A673 (cell line): Measurements from ENCODE around the gene PIK3C2B.

ENCODE experiments used
- CTCF ChIP-seq: fragments of 300-800, 200-600 bp; sonication (generic); conservative IDR thresholded peaks from 2 replicates; pipeline ENCODE4 v1.5.1; 2017; ENCODE audit warnings: low read depth, mild to moderate bottlenecking, antibody characterized with exemption, low read length, moderate library complexity, mixed read lengths
- EZH2 ChIP-seq: fragments of 200-600 bp; sonication (generic); IDR thresholded peaks from 2 replicates; pipeline ENCODE4 v1.6.1; 2017; ENCODE audit warnings: borderline replicate concordance, low read depth, mild to moderate bottlenecking, mixed read lengths, antibody characterized with exemption, low read length; ENCODE audit not compliant: poor library complexity, severe bottlenecking

GRCh38 chr1:204507317-204508105 is 12.9 kb upstream of the PIK3C2B start:
- TF ChIP-seq CTCF (no peak), EZH2 (no peak)
